Activated gamma-delta T cell (primary cell): ENCODE results near the gene BEGAIN.

Experiments used
- DNase-seq: peaks from one replicate; lab custom pipeline; 2025; lab: John Stamatoyannopoulos, UW

BEGAIN gene

DNA sequence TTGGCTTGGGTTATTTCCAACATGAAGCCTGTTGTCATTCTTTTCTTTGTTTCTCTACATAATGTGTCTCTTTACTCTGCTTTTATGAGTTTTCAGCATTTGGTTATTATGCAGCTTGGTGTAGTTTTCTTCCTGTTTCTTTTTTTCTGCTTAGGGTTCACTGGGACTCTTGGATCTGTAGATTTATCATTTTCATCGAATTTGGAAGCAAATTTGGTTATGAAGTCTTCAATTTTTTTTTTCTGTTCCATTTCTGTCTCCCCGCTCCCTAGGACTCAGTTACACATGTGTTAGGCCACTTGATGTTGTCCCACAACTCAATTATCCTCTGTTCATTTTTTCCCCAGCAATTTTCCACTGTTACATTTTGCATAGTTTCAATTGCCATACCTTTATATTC lies 13.8 kb upstream of the BEGAIN start:
- DNase-seq = no peak

DNA sequence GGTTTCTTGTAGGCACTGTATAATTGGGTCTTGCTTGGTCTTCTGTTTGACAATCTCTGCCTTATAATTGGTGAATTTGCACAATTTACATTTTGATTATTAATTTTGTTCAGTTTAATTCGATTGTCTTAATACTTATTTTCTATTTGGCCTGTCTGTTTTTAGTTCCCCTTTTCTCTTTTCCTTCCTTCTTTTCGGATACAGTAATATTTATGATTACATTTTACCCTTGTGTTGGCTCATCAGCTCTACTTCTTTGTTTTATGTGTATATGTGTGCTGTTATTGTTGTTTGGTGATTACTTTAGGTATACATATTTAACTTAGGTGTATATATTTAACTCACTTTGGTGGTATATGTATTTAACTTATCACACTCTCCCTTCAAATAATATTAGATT lies 12.8 kb upstream of the BEGAIN start:
- DNase-seq = no peak

- DNase-seq = no peak
Observed at GRCh38 chr14:100594625-100594951, 7.4 kb upstream of the BEGAIN start.

GRCh38 chr14:100593751-100594624 lies 6.8 kb upstream of the BEGAIN start:
- DNase-seq = no peak

- no peak for DNase-seq
Observed at GRCh38 chr14:100592972-100593371, 5.8 kb upstream of the BEGAIN start.

- DNase-seq = no peak
Observed at GRCh38 chr14:100592461-100592891, 5.3 kb upstream of the BEGAIN start.

DNA sequence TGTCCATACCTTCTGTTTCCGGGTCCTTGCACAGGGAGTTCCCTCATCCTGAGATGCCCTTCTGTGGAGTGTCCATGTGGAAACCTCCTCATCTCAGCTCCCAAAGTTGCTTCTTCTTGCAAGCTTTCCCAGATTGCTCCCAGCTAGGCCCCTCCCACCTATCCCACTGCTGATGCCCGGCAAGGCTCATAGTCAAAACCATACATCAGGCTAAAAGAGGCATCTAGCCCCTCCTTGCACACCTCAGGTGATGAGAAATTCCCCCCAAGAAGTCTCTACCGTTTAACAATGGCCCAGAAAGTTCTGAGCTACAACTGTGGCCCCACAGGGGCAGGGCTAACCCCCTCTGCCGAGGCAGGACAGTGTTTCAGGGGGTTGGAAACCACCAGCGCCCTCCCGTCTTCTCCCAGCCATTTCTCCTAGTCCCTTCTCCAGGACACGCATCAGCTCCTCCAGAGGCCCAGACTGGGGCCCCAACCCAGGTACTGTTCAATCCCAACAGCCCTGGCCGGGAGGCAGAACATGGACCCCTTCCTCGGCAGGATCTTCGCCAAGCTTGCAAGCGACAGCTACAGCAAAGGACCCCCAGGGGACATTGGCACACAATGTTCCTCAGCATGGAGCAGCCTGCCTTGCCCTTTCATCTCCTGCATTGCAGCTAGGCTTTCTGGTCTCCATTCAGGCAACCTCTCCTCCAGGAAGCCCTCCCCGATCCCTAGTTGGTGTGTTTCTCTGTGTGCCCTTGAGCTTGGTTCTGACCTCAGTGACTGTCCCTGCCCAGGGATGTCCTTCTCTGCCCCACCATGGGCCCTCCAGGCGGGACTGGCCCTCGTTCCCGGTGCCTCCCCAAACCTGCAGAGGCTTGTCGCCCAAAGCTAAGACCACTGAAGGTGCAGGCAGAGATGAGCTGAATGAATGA lies 4.5 kb upstream of the BEGAIN start:
- DNase-seq = no peak

DNA sequence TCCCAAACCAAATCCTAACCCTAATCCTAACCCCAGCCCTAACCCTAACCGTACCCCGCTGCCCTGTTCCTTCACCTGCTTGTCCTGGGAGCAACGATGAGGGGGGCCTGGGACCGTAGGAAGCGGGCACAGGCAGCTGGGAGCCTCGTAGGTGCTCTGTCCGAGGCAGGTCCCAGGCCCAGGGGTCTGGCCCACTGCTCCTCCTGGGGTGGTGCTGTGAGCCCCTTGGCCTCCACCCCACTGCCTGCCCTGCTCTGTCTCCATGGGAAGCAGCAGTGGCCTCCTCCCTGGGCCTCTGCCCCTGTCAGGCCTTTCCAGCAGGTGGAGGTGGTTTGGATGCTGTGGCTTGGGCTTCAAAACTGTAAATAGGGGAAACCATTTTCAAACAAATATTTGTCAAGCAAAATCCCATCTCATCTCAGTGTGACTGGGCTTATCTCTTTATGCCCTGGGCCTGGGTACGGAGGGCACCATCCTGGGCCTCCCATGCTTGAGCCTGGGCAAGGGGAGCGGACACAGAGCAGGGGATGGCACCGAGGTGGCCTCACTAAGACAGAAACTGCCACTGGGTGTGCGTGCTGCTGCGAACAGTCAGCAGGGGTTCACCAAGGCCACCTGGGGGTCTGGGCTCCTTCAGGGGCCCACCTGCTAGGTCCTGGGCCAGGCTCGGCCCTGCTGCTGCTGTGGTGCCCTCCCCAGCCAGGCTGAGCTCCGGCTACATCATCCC lies 3.7 kb upstream of the BEGAIN start:
- no peak for DNase-seq

GRCh38 chr14:100589760-100590469 lies 2.7 kb upstream of the BEGAIN start:
- DNase-seq = no peak

- DNase-seq = no peak
Observed at GRCh38 chr14:100589071-100589759, 2.0 kb upstream of the BEGAIN start.

- no peak for DNase-seq
Observed at GRCh38 chr14:100588671-100589070, 1.5 kb upstream of the BEGAIN start.

- no peak for DNase-seq
Observed at GRCh38 chr14:100587763-100588411, 670 bp upstream of the BEGAIN start.

- DNase-seq = no peak
Observed at GRCh38 chr14:100586403-100587085, 673 bp downstream of the BEGAIN start.

DNA sequence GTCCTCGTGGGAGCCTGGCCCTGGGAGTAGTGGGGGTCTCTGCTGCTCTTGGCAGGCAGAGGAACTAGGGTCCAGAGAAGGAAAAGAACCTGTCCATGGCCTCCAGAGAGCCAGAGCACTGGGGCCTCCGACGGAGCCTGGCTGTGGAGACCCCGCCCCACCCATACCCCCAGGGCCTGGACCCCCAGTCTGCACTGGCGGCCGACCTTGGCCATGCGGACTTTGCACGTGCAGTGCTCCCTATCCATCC lies 1.1 kb downstream of the BEGAIN start:
- no peak for DNase-seq

DNA sequence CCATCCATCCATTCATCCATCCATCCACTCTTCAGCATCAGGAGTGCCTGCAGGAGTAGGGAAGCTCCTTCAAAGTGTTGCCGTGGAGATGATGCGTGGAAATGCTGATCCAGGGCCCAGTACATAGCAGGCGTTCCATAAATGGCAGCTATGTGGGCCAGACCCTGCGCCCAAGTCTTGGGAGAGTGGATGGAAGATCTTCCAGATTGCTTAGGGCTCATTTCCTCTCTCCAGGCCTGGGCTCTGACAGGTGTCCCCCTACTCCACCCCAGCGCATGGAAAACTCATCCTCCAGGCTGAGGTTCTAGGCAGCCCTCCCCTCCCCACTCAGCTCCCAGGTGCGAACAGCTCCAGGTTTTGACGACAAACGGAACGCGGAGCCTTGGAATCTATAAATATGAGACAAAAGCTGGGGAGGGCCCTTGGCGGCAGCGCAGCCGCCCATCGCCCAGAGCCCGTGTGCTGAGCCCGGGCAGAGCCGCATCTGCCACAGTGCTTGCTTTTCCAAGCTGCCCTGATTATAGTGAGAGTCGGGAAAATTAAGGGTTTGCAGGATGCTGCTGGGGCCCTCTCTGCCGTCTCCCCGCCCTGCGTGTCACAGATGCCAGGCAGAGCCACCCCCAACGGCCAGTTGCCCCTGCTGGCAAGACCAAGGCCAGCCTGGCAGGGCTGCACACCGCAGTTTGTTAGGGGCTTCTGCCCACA lies 1.6 kb downstream of the BEGAIN start:
- no peak for DNase-seq

DNA sequence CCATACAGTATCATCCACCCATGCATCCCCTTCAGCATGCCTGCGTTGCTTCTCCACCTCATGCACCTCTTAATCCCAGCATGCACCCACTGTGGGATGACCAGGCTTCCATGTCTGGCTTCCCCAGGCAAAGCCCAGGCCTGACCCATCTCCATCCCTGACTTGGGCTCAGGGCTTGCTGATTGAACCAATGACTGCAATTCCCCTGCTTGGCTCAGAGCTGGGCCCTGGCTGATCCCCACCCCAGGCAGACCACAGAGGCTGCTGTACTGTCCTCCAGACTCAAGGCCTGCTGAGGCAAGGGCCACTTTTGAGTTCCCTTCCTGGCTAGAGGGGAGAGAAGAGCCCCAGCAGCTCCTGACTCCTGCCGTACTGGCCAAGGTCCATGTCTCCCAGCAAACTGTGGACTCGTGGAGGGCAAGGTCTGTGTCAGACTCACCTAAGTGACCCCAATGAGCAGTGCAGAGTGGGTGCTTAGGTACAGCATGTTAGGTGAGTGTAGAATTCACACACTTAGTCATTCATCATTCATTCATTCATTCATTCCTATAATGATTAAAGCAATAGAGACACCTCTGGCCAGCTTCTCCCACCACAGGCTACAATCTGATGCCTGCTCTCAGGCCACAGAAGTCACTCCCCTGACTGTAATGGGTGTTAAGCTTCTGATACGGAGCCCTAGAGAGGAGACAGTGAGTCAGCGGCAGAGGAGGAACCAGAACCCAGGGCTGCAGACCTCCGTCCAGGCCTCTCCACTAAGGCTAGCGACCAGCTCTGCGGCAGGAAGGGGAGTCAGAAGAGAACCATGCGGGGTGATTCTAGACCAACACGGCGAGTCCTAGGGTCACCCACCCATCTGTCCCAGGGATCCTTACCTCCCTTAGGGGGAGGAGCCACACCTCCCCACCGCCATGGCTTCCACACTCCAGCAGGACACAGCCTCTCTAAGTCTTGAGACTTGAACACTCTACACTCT lies 2.9 kb downstream of the BEGAIN start:
- no peak for DNase-seq

DNA sequence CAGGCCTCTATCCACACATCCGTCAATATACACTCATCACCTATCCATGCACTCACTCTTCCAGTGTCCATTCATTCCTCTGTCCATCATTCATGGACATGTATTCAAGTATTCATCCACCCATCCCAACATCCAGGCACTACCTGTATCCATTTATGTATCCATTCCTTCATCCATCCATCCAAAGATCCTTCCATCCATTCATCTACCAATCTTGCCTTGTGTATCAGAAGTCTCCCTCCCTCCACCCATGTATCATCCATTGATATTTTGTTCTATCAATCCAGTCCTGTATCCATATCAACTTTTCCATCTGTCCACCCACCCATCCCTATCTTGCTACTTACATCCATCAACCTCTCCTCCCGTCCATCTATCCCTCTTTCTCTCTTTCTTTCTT lies 4.0 kb downstream of the BEGAIN start:
- no peak for DNase-seq

GRCh38 chr14:100582496-100583165 lies 4.6 kb downstream of the BEGAIN start:
- no peak for DNase-seq
